ENCODE measurements around the gene TEKT3.

Gene TEKT3

DNA sequence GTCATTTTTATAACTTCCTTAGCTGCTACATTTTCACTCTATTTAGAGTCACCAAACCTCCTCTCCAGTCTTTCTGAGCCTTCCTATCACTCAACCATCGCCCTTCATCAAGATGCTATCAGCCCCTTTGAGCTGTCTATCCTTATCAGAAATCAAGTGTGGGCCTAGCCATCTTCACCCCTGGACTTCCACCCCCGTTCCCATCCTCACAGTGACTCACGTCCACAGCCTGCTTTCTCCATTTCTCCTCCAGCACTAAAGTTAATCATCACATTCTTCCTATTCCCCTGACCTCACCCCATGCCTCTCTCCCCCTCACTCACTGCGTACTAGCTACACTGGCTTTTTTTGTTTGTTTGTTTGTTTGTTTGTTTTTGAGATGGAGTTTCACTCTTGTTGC is 2.4 kb upstream of the TEKT3 start:
- no peak overlapping the region for H3K4me3 Mint-ChIP-seq
- H3K36me3 Mint-ChIP-seq (ENCODE audit: insufficient read depth) = no peaks in the 10 kb centered on the region

DNA sequence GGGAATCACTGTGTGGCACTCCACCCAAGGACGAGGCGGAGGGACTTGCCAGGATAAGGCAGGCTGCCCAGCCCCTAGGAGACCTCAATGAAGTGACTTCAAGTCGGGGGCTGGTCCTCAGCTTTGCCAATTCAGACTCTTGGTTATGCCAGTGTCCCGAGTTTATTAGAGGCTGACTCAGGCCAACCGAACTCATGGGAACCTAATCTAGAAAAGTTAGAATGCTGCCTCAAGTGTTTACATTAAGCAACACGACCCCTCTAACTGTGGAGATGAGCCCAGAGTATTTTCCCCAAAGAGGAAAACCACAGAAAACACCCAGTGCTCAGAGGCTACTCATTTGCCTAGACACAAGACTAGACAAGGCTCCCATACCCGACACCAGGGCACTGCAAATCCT is 1.1 kb upstream of the TEKT3 start:
- Mint-ChIP-seq H3K4me3 (no peak overlapping the region), H3K27me3 (peaks cover 91% of the 10 kb centered on the region), H3K4me1 (peaks cover 7% of the 10 kb centered on the region), H3K36me3 (ENCODE audit: insufficient read depth) (no peaks in the 10 kb centered on the region), H3K9me3 (peaks cover 5% of the 10 kb centered on the region), H3K27ac (ENCODE audit: low read depth) (no peak overlapping the region)
- no peak for ATAC-seq (replicated peaks; ENCODE audit: extremely low read depth, poor library complexity, severe bottlenecking)
- no peak for DNase-seq (ENCODE audit: low spot score in 2 of 2)

More for the DNA sequence above, 2.4 kb upstream of the TEKT3 start:
- Mint-ChIP-seq H3K4me1 (peaks cover 7% of the 10 kb centered on the region), H3K27me3 (peaks cover 99% of the 10 kb centered on the region), H3K9me3 (peaks cover 5% of the 10 kb centered on the region), H3K27ac (ENCODE audit: low read depth) (no peak overlapping the region)
- ATAC-seq (replicated peaks; ENCODE audit: extremely low read depth, poor library complexity, severe bottlenecking) (no peak), DNase-seq (ENCODE audit: low spot score in 2 of 2) (no peak)

DNA sequence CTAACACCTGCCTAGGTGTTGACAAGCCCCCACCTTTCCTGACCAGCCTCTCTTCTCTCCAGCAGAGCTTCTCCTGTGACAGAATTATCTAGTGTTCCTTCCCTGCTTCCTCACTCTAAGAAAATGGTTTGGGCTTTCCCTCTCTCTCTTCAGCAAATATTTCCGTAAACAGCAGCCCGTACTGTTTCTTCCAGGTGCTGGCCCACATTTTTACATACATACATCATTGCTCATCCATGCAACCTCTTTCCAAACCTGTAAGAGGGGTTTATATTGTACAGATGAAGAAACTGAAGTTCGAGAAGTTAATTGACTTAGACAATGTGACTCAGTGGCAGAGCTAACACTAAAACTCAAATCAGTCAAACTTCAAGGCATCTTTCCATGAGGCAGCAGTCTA is 569 bp upstream of the TEKT3 start:
- Mint-ChIP-seq H3K36me3 (ENCODE audit: insufficient read depth) (no peaks in the 10 kb centered on the region), H3K27me3 (peaks cover 91% of the 10 kb centered on the region), H3K9me3 (peaks cover 5% of the 10 kb centered on the region), H3K27ac (ENCODE audit: low read depth) (no peak overlapping the region), H3K4me3 (no peak overlapping the region), H3K4me1 (peaks cover 7% of the 10 kb centered on the region)
- ATAC-seq (replicated peaks; ENCODE audit: extremely low read depth, poor library complexity, severe bottlenecking) (no peak), DNase-seq (ENCODE audit: low spot score in 2 of 2) (no peak)

DNA sequence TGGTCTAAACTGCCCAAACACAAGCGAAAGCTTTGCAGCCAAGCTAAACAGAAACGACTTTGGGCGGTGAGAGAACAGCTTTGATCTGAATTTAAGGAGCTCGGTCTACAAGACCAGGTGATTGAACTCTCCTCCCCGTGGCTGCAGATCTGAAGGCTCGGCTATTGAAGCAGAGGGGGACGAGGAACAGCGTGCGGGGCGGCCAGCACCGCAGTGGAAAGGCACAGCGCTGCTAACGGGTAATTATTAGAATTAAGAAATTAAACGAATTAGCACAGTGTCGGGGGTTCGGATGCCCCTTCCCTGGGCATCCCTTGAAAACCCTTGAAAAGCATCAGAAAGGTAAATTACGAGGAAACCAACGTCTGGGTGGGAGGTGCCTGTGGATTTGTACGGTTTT is 431 bp downstream of the TEKT3 start:
- Mint-ChIP-seq H3K36me3 (ENCODE audit: insufficient read depth) (no peaks in the 10 kb centered on the region), H3K9me3 (peaks cover 5% of the 10 kb centered on the region), H3K27me3 (peaks cover 90% of the 10 kb centered on the region), H3K27ac (ENCODE audit: low read depth) (peak overlapping the region; percentile 64), H3K4me3 (peak overlapping the region; percentile 42), H3K4me1 (peaks cover 7% of the 10 kb centered on the region)
- DNase-seq (ENCODE audit: low spot score in 2 of 2) = no peak
- no peak for ATAC-seq (replicated peaks; ENCODE audit: extremely low read depth, poor library complexity, severe bottlenecking)

DNA sequence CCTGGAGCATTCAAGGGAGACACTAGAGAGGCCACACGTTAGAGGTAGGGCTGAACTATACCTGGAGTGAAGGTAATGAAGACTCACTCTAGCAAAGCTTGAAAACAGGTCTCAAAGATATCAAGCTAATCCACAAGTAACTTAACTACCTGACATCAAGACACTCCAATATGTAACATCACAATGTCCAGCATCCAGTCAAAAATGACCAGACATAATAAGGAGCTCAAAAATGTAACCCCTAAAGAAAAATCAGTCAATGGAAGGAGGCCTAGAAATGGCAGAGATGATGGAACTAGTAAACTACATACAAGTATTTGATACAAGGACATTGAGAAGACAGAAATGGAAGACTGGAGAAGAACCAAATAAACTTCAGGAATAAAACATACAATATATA is 6.0 kb downstream of the TEKT3 start:
- H3K4me3 Mint-ChIP-seq = no peak overlapping the region
- peaks cover 68% of the 10 kb centered on the region for H3K27me3 Mint-ChIP-seq
- peaks cover 9% of the 10 kb centered on the region for H3K9me3 Mint-ChIP-seq
- H3K27ac Mint-ChIP-seq (ENCODE audit: low read depth) = no peak overlapping the region
- ATAC-seq (replicated peaks; ENCODE audit: extremely low read depth, poor library complexity, severe bottlenecking) (no peak), DNase-seq (ENCODE audit: low spot score in 2 of 2) (no peak)
- H3K36me3 Mint-ChIP-seq (ENCODE audit: insufficient read depth) = no peaks in the 10 kb centered on the region
- H3K4me1 Mint-ChIP-seq = no peaks in the 10 kb centered on the region

DNA sequence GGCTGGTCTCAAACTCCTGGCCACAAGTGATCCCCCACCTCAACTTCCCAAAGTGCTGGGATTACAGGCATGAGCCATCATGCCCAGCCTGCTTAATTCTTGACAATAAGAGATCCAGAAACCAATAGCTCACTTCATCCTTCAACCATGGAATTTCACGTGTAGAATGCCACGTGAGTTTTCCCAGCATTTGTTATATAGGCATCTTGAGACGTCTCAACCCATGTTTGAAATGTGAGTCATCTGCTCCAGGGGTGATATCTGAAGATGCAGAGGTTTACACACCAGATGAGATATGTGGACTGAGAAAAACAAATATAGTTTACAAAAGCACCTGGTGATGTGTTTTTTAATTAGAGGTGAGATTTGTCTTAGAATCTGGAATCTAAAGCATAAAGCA is 7.1 kb downstream of the TEKT3 start:
- Mint-ChIP-seq H3K27me3 (peaks cover 68% of the 10 kb centered on the region), H3K4me1 (no peaks in the 10 kb centered on the region), H3K27ac (ENCODE audit: low read depth) (no peak overlapping the region), H3K4me3 (no peak overlapping the region), H3K9me3 (peaks cover 9% of the 10 kb centered on the region), H3K36me3 (ENCODE audit: insufficient read depth) (no peaks in the 10 kb centered on the region)
- DNase-seq (ENCODE audit: low spot score in 2 of 2) (no peak), ATAC-seq (replicated peaks; ENCODE audit: extremely low read depth, poor library complexity, severe bottlenecking) (no peak)

DNA sequence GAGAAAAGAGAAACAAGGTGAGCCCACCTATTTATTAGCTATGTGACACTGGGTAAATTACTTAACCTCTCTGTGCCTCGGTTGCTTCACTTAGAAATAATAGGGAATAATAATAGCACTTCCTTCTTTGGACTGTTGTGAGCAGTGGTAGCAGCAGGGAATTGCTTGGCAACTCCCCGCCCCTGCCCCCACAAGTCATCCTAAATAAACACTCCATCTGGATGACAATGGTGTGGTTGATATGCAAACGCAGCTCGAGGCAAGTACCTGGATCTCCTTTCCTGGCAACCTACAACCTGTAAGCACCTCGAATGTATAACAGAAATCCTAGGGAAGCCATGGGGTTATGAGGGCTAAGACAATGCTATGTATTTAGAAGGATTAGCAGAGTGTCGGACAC is 9.1 kb downstream of the TEKT3 start:
- Mint-ChIP-seq H3K27me3 (peaks cover 59% of the 10 kb centered on the region), H3K4me3 (no peak overlapping the region), H3K4me1 (no peaks in the 10 kb centered on the region), H3K9me3 (peaks cover 9% of the 10 kb centered on the region), H3K36me3 (ENCODE audit: insufficient read depth) (no peaks in the 10 kb centered on the region), H3K27ac (ENCODE audit: low read depth) (no peak overlapping the region)
- DNase-seq (ENCODE audit: low spot score in 2 of 2) (no peak), ATAC-seq (replicated peaks; ENCODE audit: extremely low read depth, poor library complexity, severe bottlenecking) (no peak)

DNA sequence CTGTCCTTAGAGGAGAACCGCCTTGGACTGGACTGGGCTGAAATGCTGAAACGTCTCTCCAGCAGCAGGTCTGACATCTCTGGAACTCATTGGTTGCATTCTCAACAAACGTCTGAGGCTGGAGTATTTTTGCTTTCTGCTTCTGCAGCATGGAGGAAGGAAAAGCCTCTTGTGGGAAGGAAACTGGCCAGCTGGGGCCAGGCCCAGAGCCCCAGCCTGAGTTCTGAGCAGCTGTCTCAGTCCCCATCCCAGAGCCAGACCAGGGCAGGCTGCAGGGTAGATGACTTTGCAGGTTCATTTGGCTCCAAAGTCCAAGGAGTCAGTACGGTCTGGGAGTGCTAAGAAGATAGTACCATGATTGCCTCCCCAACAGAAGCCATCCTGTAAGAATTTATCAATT is 18.3 kb downstream of the TEKT3 start:
- H3K27me3 Mint-ChIP-seq = peaks cover 46% of the 10 kb centered on the region
- H3K4me3 Mint-ChIP-seq = no peak overlapping the region
- ATAC-seq (replicated peaks; ENCODE audit: extremely low read depth, poor library complexity, severe bottlenecking) (no peak), DNase-seq (ENCODE audit: low spot score in 2 of 2) (no peak)
- no peak overlapping the region for H3K27ac Mint-ChIP-seq (ENCODE audit: low read depth)
- no peaks in the 10 kb centered on the region for H3K9me3 Mint-ChIP-seq
- no peaks in the 10 kb centered on the region for H3K36me3 Mint-ChIP-seq (ENCODE audit: insufficient read depth)
- H3K4me1 Mint-ChIP-seq = no peaks in the 10 kb centered on the region

DNA sequence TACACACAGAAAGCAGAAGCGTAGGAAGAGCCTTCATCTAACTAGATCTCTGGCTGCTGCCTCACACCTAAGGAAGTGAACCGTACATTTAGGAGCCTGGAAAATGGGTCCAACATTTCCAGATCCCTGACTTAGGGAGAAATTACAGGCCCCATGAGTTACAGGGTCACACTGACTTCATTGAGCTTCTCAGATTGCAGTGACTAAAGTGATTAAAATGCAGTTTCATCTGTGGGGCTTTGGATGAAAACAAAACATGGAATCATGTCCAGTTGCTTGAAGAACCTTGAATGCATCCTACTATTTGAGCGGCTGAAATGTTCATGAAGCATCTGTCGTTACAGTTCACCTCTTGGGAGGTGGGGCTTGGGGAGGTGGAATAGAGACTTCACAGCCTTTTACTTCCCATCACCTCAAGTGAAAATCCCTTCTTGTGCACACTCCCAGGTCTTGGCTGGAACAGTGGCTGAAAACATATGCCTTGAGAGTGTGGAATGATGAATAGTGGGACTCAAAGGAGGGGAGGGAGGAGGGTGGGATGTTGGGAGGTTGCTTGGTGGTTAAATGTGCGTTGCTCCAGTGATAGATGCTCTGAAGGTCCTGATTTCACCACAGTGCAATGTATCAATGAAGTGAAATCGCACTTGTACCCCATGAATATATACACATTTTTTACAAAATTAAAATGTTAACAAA is 19.7 kb downstream of the TEKT3 start:
- H3K36me3 Mint-ChIP-seq (ENCODE audit: insufficient read depth) = no peaks in the 10 kb centered on the region
- H3K27me3 Mint-ChIP-seq = peaks cover 55% of the 10 kb centered on the region
- no peaks in the 10 kb centered on the region for H3K4me1 Mint-ChIP-seq
- H3K4me3 Mint-ChIP-seq = no peak overlapping the region
- no peaks in the 10 kb centered on the region for H3K9me3 Mint-ChIP-seq
- no peak overlapping the region for H3K27ac Mint-ChIP-seq (ENCODE audit: low read depth)
- DNase-seq (ENCODE audit: low spot score in 2 of 2) = no peak
- no peak for ATAC-seq (replicated peaks; ENCODE audit: extremely low read depth, poor library complexity, severe bottlenecking)

DNA sequence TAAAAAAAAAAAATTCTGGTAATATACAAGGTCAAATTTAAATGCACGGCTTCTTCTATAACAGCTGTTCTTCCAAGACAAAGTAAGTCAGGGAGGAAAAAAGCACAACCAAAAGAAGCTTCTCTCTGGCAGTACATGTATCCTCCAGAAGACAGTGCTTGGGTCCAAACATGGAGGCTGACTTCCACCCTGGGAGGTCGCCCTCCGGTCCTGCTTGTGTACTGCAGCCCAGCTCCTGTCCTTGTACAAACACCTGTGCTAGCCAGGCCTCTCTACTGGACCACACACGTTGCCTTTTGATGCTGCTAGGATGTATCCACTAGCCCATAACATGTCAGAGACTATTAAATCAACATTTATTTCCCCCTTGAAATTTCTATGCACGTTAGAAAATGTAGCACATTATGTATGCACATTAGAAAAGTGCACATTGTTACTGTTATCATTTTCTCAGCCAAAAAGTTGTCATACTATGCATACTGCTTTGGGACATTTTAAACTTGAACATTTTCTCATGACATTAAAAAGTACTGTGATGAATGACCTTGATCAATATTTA is 21.9 kb downstream of the TEKT3 start:
- no peak for ATAC-seq (replicated peaks; ENCODE audit: extremely low read depth, poor library complexity, severe bottlenecking)
- no peaks in the 10 kb centered on the region for H3K4me1 Mint-ChIP-seq
- H3K27me3 Mint-ChIP-seq = peaks cover 49% of the 10 kb centered on the region
- H3K27ac Mint-ChIP-seq (ENCODE audit: low read depth) = no peak overlapping the region
- H3K36me3 Mint-ChIP-seq (ENCODE audit: insufficient read depth) = no peaks in the 10 kb centered on the region
- no peaks in the 10 kb centered on the region for H3K9me3 Mint-ChIP-seq
- DNase-seq (ENCODE audit: low spot score in 2 of 2) = no peak
- no peak overlapping the region for H3K4me3 Mint-ChIP-seq

DNA sequence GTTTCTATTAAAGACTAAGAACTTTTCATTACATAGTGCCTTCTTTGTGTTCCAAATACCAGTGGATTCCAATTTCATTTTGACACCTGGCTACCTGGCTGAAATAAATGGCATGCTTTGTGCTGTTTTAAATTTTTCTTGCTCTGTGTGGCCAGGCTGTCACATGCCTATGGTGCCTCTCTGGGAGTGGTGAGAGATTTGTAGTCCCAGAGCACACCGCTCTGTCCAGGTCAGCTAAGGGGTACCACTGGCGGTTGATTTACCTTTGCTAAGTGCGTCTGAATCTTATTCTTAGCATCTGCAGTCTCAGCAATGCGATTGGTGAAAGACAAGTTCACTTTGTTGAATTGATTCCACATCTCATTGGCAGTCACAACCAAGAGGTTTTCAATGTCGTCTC is 29.4 kb downstream of the TEKT3 start:
- no peak for DNase-seq (ENCODE audit: low spot score in 2 of 2)
- no peak for ATAC-seq (replicated peaks; ENCODE audit: extremely low read depth, poor library complexity, severe bottlenecking)
- no peaks in the 10 kb centered on the region for H3K36me3 Mint-ChIP-seq (ENCODE audit: insufficient read depth)
- no peak overlapping the region for H3K4me3 Mint-ChIP-seq
- no peaks in the 10 kb centered on the region for H3K4me1 Mint-ChIP-seq
- peaks cover 26% of the 10 kb centered on the region for H3K27me3 Mint-ChIP-seq
- no peak overlapping the region for H3K27ac Mint-ChIP-seq (ENCODE audit: low read depth)
- no peaks in the 10 kb centered on the region for H3K9me3 Mint-ChIP-seq

DNA sequence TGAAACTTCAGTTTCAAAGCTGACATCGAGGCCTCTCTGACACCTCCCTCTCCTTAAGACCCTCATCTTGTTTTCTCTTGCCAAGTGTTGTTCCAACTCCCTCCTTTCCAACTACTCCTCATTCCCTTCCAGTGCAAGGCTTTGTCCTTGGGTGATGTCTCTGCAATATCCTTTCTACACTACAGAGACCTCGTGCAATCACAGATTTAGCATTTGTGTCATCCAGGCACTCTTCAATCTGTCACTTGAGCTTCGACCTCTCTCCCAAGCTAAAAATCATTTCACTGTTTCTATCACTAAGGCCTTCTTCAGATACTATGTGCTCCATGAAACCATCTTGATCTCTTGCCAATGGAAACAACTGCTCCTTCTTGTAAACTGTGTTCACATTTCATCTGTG is 31.6 kb downstream of the TEKT3 start:
- no peaks in the 10 kb centered on the region for H3K4me1 Mint-ChIP-seq
- H3K4me3 Mint-ChIP-seq = no peak overlapping the region
- peaks cover 10% of the 10 kb centered on the region for H3K27me3 Mint-ChIP-seq
- ATAC-seq (replicated peaks; ENCODE audit: extremely low read depth, poor library complexity, severe bottlenecking) = no peak
- no peaks in the 10 kb centered on the region for H3K36me3 Mint-ChIP-seq (ENCODE audit: insufficient read depth)
- no peaks in the 10 kb centered on the region for H3K9me3 Mint-ChIP-seq
- DNase-seq (ENCODE audit: low spot score in 2 of 2) = no peak
- no peak overlapping the region for H3K27ac Mint-ChIP-seq (ENCODE audit: low read depth)

DNA sequence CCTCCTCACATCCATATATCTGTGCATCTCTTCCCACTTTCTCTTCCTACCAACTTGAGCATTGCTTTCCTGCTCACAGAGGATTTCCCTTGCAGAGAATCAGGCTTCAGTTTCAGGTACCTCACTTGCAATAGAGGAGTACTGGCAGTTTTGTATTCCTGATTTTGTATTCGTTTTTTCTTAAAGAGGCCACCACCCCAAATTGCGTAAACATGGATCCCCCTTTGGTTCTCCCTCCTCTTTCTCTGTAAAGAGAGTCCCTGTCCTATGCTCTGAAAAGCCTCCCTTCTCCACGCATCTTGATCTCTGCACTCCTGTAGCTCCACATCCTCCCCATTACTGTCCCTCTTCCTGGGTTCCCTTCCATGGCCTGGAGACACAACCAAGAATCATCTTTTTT is 32.2 kb downstream of the TEKT3 start:
- no peaks in the 10 kb centered on the region for H3K4me1 Mint-ChIP-seq
- H3K9me3 Mint-ChIP-seq = no peaks in the 10 kb centered on the region
- no peak overlapping the region for H3K4me3 Mint-ChIP-seq
- H3K36me3 Mint-ChIP-seq (ENCODE audit: insufficient read depth) = no peaks in the 10 kb centered on the region
- no peak overlapping the region for H3K27ac Mint-ChIP-seq (ENCODE audit: low read depth)
- peaks cover 4% of the 10 kb centered on the region for H3K27me3 Mint-ChIP-seq
- ATAC-seq (replicated peaks; ENCODE audit: extremely low read depth, poor library complexity, severe bottlenecking) (no peak), DNase-seq (ENCODE audit: low spot score in 2 of 2) (no peak)
